HepG2 (cell line): ENCODE results near the gene CLEC10A. TPM values are rescaled to one million over a fixed set of nuclear protein-coding genes. Genes with fewer than 3 reads are reported as not detected.
A peak's percentile ranks its signal among the peaks of the same experiment; 100 is the strongest.

ENCODE experiments used
- ATAC-seq: fragments of 200-7000 bp; cut with Tn5 transposase; 3 replicates; pipeline ENCODE4 v1.9.1; 2020; ENCODE audit warnings: mild to moderate bottlenecking, moderate library complexity
- BruUV-seq: library from RNA; stranded (reverse); fragments of 400-500 nt; replicated peaks from 2 replicates; lab custom pipeline; 2021; lab: Mats Ljungman, UMichigan
- CTCF ChIA-PET: fragments of 300-600 bp; formaldehyde crosslinking; extraction: SDS; loops from one replicate; lab custom pipeline; 2021; ENCODE audit warnings: low total read pairs, inconsistent platforms, low intra/inter-chr PET ratio; lab: Yijun Ruan, JAX
- POLR2A ChIA-PET: fragments of 350-600 bp; sonication (Branson Sonifier 250); formaldehyde crosslinking; loops from one replicate; lab custom pipeline; 2020; ENCODE audit warnings: antibody characterized with exemption, inconsistent platforms; lab: Yijun Ruan, JAX
- DNase-seq: peaks from one replicate; pipeline ENCODE4 v3.0.0-alpha.2; 2015; ENCODE audit warnings: low spot score
- FAIRE-seq: peaks from 3 replicates; lab custom pipeline; 2011; peaks lifted over from hg19 to GRCh38; lab: Jason Lieb, UNC
- H2AFZ ChIP-seq: one replicate; pipeline ENCODE4 v1.6.1; 2011; ENCODE audit warnings: low read length, inconsistent platforms
- H3K27ac ChIP-seq: fragments of 300-600 bp; 3 replicates; pipeline ENCODE4 v1.8.0; 2011; ENCODE audit warnings: mixed run types, mild to moderate bottlenecking, mixed read lengths, low read length, inconsistent platforms; ENCODE audit not compliant: insufficient read depth; ENCODE audit errors: extremely low read length
- H3K27me3 ChIP-seq, 2 experiments: fragments of 200-600 bp in 1 of 2; 2 replicates in 1 of 2; 3 replicates in 1 of 2; pipeline versions ENCODE4 v1.6.0 to v1.8.0; 2011; ENCODE audit warnings: low read length in 2 of 2, mild to moderate bottlenecking in 2 of 2, moderate library complexity in 2 of 2, inconsistent platforms in 1 of 2; ENCODE audit not compliant: insufficient read depth in 2 of 2, control insufficient read depth in 1 of 2
- H3K36me3 ChIP-seq, 2 experiments: fragments of 200-600 bp in 1 of 2; replicated peaks in 1 of 2; 2 replicates in 1 of 2; 3 replicates in 1 of 2; pipeline versions ENCODE4 v1.5.1 to v1.8.0; 2011; ENCODE audit warnings: low read length in 2 of 2, inconsistent platforms in 1 of 2; ENCODE audit not compliant: insufficient read depth in 2 of 2, control insufficient read depth in 1 of 2
- H3K4me1 ChIP-seq: 2 replicates; pipeline ENCODE4 v1.5.1; 2012; ENCODE audit warnings: low read length, inconsistent platforms; ENCODE audit not compliant: insufficient read depth
- H3K4me2 ChIP-seq: 2 replicates; pipeline ENCODE4 v1.6.0; 2011; ENCODE audit warnings: low read depth, low read length, inconsistent platforms
- H3K4me3 ChIP-seq, 3 experiments: fragments of 200-600 bp in 1 of 3; sonication (generic), shearing (Covaris generic) in 1 of 3; replicated peaks in 1 of 3; 2 replicates each; pipeline ENCODE4 v1.5.1; 2011 to 2016; ENCODE audit warnings: low read length in 3 of 3, inconsistent platforms in 2 of 3, low read depth in 2 of 3, mild to moderate bottlenecking in 2 of 3, control low read depth in 1 of 3, mixed read lengths in 1 of 3; ENCODE audit not compliant: insufficient read depth in 1 of 3
- H3K79me2 ChIP-seq: one replicate; pipeline ENCODE4 v1.6.1; 2011; ENCODE audit warnings: low read length, inconsistent platforms; ENCODE audit not compliant: insufficient read depth
- H3K9ac ChIP-seq: 2 replicates; pipeline ENCODE4 v1.6.0; 2011; ENCODE audit warnings: mild to moderate bottlenecking, low read depth, low read length, inconsistent platforms; ENCODE audit not compliant: insufficient read depth
- H3K9me3 ChIP-seq: 2 replicates; pipeline ENCODE4 v1.5.1; 2012; ENCODE audit warnings: mild to moderate bottlenecking, low read length
- H4K20me1 ChIP-seq: 2 replicates; pipeline ENCODE4 v1.6.0; 2011; ENCODE audit warnings: inconsistent platforms, mild to moderate bottlenecking, low read length, moderate library complexity; ENCODE audit not compliant: insufficient read depth
- AGO2 ChIP-seq: fragments of 200-400 bp; formaldehyde crosslinking; optimal IDR thresholded peaks from 2 replicates; pipeline ENCODE3; 2017; ENCODE audit warnings: mild to moderate bottlenecking, low read depth, low read length, moderate library complexity
- MXD4 ChIP-seq: IDR thresholded peaks from 2 replicates; pipeline ENCODE4 v1.6.1; 2016; ENCODE audit warnings: mild to moderate bottlenecking, missing biosample characterization, missing genetic modification reagents
- PHF8 ChIP-seq: sonication (generic); formaldehyde crosslinking; IDR thresholded peaks from 2 replicates; pipeline ENCODE4 v1.5.0; 2020; ENCODE audit warnings: missing genetic modification reagents
- SMAD1 ChIP-seq: sonication (generic); formaldehyde crosslinking; IDR thresholded peaks from 2 replicates; pipeline ENCODE4 v1.4.0; 2020; ENCODE audit warnings: missing genetic modification reagents, low read depth, mild to moderate bottlenecking, borderline replicate concordance
- SMC3 ChIP-seq: IDR thresholded peaks from 2 replicates; pipeline ENCODE4 v1.6.1; 2011; ENCODE audit warnings: low read length, improper control_type of control experiment
- ZNF121 ChIP-seq: sonication (generic); formaldehyde crosslinking; IDR thresholded peaks from 2 replicates; pipeline ENCODE4 v1.5.0; 2020; ENCODE audit warnings: mild to moderate bottlenecking, missing genetic modification reagents
- ZSCAN25 ChIP-seq: sonication (generic); formaldehyde crosslinking; IDR thresholded peaks from 2 replicates; pipeline ENCODE4 v1.8.0; 2022; ENCODE audit warnings: mild to moderate bottlenecking, missing genetic modification reagents
- WGBS: methylation state at CpG from one replicate; pipeline ENCODE4 v1.1.6; 2017; ENCODE audit warnings: low lambda C conversion rate; 5-methylcytosine and 5-hydroxymethylcytosine counted together
- in situ Hi-C: cut with HindIII; loops from 2 replicates; pipeline ENCODE4 v1.10.0; 2017; ENCODE audit warnings: low pct_unique_long_range_greater_than_20kb; ENCODE audit not compliant: extremely low pct_ligation_motif_present
- intact Hi-C: fragments of 100-400 bp; cut with micrococcal nuclease; formaldehyde crosslinking; loops from one replicate; pipeline ENCODE4 v1.10.0; 2022; ENCODE audit not compliant: unreplicated experiment
- polyA plus RNA-seq, 8 experiments: library from polyadenylated mRNA; depleted of rRNA in 3 of 8; stranded (reverse) in 7 of 8; unstranded in 1 of 8; fragments of >200 nt; fragmentation: Illumina TruSeq in 4 of 8; extraction: Trizol in 4 of 8; gene quantifications; 2 replicates each; pipeline versions ENCODE4 v1.2.1 to v1.2.3, GENCODE V29; 2011 to 2016; ENCODE audit warnings: low read depth in 4 of 8, missing spikeins in 1 of 8, mixed read lengths in 1 of 8; ENCODE audit not compliant: insufficient read depth in 1 of 8
- total RNA-seq, 5 experiments: library from RNA; depleted of rRNA; stranded (reverse); fragments of >200 nt; fragmentation: Illumina TruSeq; extraction: Trizol; gene quantifications; 2 replicates each; pipeline ENCODE4 v1.2.3, GENCODE V29; 2016; ENCODE audit warnings: low read depth in 1 of 5
- TF ChIP-seq, protein P1 (sequence below): sonication (generic); formaldehyde crosslinking; IDR thresholded peaks from 2 replicates; pipeline ENCODE4 v1.4.0; 2020; ENCODE audit warnings: missing genetic modification reagents
- TF ChIP-seq, protein P2 (sequence below): sonication (generic); formaldehyde crosslinking; IDR thresholded peaks from 2 replicates; pipeline ENCODE4 v1.5.1; 2020; ENCODE audit warnings: mild to moderate bottlenecking, missing genetic modification reagents, borderline replicate concordance
- TF ChIP-seq, protein P3 (sequence below): sonication (generic); formaldehyde crosslinking; IDR thresholded peaks from 2 replicates; pipeline ENCODE4 v1.5.1; 2020; ENCODE audit warnings: mild to moderate bottlenecking, missing genetic modification reagents, moderate library complexity

CLEC10A gene
- total and polyA plus RNA-seq, 2 of the 13 experiments (the other 11 are each of a cell fraction or from before 2014, with no cell fraction given): 0.33 TPM; not detected in 1

DNA sequence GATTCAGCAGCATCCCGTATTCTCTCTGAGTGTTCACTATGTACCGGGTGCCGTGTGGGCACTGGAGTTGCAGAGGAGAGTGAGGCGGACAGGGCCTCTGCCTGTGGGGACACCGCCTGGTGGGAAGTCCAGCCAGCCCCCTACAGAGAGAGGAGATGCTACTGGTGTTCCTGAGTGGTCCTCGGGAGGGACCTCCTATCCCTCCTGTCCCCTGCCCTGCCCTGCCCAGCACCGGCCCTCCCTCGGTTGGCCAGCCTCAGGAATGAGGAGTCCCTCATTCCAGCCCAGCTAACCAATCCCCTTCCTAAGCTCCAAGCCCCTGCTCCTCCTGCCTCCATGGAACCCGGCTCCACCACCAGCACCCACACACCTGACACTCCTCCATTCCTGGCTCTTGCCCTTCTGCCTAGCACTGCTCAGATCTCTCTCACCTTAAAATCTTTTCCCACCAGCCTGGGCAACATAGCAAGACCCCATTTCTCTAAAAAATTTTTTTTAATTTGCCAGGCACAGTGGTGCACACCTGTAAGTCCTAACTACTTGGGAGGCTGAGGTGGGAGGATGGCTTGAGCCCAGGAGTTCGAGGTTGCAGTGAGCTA is 32.6 kb upstream of the CLEC10A start:
- CTCF ChIA-PET: no interaction called here
- 23% methylated on average over 7 of the region's 10 CpGs for WGBS
- Histone ChIP-seq H2AFZ (no peak overlapping the region), H3K9me3 (no peaks in the 10 kb centered on the region), H3K27me3 (peaks cover 0 to 5% of the 10 kb centered on the region in 2 experiments; a peak in 1 of 5 replicates), H3K79me2 (peaks cover 64% of the 10 kb centered on the region), H3K4me1 (peaks cover 78% of the 10 kb centered on the region), H3K4me2 (peak overlapping the region; percentile 100), H3K9ac (peak overlapping the region; percentile 97; the same call in 1 of the 2 replicates), H3K27ac (peak overlapping the region; percentile 98), H4K20me1 (peaks cover 14% of the 10 kb centered on the region), H3K36me3 (peaks cover 2 to 27% of the 10 kb centered on the region in 2 experiments), H3K4me3 (peak overlapping the region; percentile 37 to 99 (median 88))
- POLR2A ChIA-PET: interaction anchor here (0.7 to 5.2 kb wide), 12 partner anchors 11 to 291 kb away, joined by 3 to 36 read pairs (median 4); partner anchors contain the start of genes ASGR1, SLC16A13 and TMEM256
- in situ Hi-C loops (no loop called here), intact Hi-C loops (no loop called here)
- ATAC-seq (peak; percentile 17), FAIRE-seq (no peak), DNase-seq (peak; percentile 35)
- BruUV-seq: no TSS peak
- TF ChIP-seq PHF8 (CRISPR knock-in tag) (peak; percentile 9; the same call in 1 of the 2 replicates), ZSCAN25 (CRISPR knock-in tag) (peak; percentile 92), ZNF121 (CRISPR knock-in tag) (peak; percentile 98), MXD4 (0 out of 2 replicates have a peak, but pooled peaks have one; percentile 7), SMAD1 (CRISPR knock-in tag) (no peak), AGO2 (peak; percentile 39), SMC3 (0 out of 2 replicates have a peak, but pooled peaks have one; percentile 5)
- TF ChIP-seq, protein P1, sequence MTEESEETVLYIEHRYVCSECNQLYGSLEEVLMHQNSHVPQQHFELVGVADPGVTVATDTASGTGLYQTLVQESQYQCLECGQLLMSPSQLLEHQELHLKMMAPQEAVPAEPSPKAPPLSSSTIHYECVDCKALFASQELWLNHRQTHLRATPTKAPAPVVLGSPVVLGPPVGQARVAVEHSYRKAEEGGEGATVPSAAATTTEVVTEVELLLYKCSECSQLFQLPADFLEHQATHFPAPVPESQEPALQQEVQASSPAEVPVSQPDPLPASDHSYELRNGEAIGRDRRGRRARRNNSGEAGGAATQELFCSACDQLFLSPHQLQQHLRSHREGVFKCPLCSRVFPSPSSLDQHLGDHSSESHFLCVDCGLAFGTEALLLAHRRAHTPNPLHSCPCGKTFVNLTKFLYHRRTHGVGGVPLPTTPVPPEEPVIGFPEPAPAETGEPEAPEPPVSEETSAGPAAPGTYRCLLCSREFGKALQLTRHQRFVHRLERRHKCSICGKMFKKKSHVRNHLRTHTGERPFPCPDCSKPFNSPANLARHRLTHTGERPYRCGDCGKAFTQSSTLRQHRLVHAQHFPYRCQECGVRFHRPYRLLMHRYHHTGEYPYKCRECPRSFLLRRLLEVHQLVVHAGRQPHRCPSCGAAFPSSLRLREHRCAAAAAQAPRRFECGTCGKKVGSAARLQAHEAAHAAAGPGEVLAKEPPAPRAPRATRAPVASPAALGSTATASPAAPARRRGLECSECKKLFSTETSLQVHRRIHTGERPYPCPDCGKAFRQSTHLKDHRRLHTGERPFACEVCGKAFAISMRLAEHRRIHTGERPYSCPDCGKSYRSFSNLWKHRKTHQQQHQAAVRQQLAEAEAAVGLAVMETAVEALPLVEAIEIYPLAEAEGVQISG: peak; percentile 64
- TF ChIP-seq, protein P2, sequence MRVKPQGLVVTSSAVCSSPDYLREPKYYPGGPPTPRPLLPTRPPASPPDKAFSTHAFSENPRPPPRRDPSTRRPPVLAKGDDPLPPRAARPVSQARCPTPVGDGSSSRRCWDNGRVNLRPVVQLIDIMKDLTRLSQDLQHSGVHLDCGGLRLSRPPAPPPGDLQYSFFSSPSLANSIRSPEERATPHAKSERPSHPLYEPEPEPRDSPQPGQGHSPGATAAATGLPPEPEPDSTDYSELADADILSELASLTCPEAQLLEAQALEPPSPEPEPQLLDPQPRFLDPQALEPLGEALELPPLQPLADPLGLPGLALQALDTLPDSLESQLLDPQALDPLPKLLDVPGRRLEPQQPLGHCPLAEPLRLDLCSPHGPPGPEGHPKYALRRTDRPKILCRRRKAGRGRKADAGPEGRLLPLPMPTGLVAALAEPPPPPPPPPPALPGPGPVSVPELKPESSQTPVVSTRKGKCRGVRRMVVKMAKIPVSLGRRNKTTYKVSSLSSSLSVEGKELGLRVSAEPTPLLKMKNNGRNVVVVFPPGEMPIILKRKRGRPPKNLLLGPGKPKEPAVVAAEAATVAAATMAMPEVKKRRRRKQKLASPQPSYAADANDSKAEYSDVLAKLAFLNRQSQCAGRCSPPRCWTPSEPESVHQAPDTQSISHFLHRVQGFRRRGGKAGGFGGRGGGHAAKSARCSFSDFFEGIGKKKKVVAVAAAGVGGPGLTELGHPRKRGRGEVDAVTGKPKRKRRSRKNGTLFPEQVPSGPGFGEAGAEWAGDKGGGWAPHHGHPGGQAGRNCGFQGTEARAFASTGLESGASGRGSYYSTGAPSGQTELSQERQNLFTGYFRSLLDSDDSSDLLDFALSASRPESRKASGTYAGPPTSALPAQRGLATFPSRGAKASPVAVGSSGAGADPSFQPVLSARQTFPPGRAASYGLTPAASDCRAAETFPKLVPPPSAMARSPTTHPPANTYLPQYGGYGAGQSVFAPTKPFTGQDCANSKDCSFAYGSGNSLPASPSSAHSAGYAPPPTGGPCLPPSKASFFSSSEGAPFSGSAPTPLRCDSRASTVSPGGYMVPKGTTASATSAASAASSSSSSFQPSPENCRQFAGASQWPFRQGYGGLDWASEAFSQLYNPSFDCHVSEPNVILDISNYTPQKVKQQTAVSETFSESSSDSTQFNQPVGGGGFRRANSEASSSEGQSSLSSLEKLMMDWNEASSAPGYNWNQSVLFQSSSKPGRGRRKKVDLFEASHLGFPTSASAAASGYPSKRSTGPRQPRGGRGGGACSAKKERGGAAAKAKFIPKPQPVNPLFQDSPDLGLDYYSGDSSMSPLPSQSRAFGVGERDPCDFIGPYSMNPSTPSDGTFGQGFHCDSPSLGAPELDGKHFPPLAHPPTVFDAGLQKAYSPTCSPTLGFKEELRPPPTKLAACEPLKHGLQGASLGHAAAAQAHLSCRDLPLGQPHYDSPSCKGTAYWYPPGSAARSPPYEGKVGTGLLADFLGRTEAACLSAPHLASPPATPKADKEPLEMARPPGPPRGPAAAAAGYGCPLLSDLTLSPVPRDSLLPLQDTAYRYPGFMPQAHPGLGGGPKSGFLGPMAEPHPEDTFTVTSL (CRISPR knock-in tag): no peak
- TF ChIP-seq, protein P3, sequence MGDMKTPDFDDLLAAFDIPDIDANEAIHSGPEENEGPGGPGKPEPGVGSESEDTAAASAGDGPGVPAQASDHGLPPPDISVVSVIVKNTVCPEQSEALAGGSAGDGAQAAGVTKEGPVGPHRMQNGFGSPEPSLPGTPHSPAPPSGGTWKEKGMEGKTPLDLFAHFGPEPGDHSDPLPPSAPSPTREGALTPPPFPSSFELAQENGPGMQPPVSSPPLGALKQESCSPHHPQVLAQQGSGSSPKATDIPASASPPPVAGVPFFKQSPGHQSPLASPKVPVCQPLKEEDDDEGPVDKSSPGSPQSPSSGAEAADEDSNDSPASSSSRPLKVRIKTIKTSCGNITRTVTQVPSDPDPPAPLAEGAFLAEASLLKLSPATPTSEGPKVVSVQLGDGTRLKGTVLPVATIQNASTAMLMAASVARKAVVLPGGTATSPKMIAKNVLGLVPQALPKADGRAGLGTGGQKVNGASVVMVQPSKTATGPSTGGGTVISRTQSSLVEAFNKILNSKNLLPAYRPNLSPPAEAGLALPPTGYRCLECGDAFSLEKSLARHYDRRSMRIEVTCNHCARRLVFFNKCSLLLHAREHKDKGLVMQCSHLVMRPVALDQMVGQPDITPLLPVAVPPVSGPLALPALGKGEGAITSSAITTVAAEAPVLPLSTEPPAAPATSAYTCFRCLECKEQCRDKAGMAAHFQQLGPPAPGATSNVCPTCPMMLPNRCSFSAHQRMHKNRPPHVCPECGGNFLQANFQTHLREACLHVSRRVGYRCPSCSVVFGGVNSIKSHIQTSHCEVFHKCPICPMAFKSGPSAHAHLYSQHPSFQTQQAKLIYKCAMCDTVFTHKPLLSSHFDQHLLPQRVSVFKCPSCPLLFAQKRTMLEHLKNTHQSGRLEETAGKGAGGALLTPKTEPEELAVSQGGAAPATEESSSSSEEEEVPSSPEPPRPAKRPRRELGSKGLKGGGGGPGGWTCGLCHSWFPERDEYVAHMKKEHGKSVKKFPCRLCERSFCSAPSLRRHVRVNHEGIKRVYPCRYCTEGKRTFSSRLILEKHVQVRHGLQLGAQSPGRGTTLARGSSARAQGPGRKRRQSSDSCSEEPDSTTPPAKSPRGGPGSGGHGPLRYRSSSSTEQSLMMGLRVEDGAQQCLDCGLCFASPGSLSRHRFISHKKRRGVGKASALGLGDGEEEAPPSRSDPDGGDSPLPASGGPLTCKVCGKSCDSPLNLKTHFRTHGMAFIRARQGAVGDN (CRISPR knock-in tag): peak; percentile 77
